Neural cell (in vitro differentiated cells): ENCODE measurements around the gene ADORA2B. TPM values are rescaled to one million over a fixed set of nuclear protein-coding genes. Genes with fewer than 3 reads are reported as not detected.
A peak's percentile ranks its signal among the peaks of the same experiment; 100 is the strongest.

Source experiments
- H2AFZ ChIP-seq: fragments of 200-600, 300-800 bp; sonication (generic), shearing (Covaris generic); 2 replicates; pipeline ENCODE4 v1.6.0; 2014; ENCODE audit warnings: low read depth, mild to moderate bottlenecking, antibody characterized with exemption, low read length, moderate library complexity
- H3F3A ChIP-seq: fragments of 200-600 bp; shearing (Covaris generic); 2 replicates; pipeline ENCODE4 v1.6.1; 2016; ENCODE audit warnings: mild to moderate bottlenecking, moderate library complexity, mixed read lengths, antibody characterized with exemption, low read length; ENCODE audit not compliant: insufficient read depth, poor library complexity, severe bottlenecking
- H3K27ac ChIP-seq: fragments of 200-600, 300-800 bp; sonication (generic), shearing (Covaris generic); 2 replicates; pipeline ENCODE4 v1.5.1; 2014; ENCODE audit warnings: mild to moderate bottlenecking, low read length, moderate library complexity
- H3K27me3 ChIP-seq: fragments of 300-800, 200-600 bp; sonication (generic), shearing (Covaris generic); 2 replicates; pipeline ENCODE4 v1.6.0; 2014; ENCODE audit warnings: mild to moderate bottlenecking, low read depth, low read length, moderate library complexity; ENCODE audit not compliant: insufficient read depth
- H3K36me3 ChIP-seq: fragments of 300-800, 200-600 bp; sonication (generic), shearing (Covaris generic); 2 replicates; pipeline ENCODE4 v1.5.1; 2014; ENCODE audit warnings: mild to moderate bottlenecking, antibody characterized with exemption, low read length, moderate library complexity; ENCODE audit not compliant: insufficient read depth
- H3K4me2 ChIP-seq: fragments of 300-800, 200-600 bp; sonication (generic), shearing (Covaris generic); 2 replicates; pipeline ENCODE4 v1.6.0; 2014; ENCODE audit warnings: mild to moderate bottlenecking, low read length
- H3K4me3 ChIP-seq: fragments of 300-800, 200-600 bp; sonication (generic), shearing (Covaris generic); 2 replicates; pipeline ENCODE4 v1.5.1; 2014; ENCODE audit warnings: mild to moderate bottlenecking, low read length, moderate library complexity
- H3K79me2 ChIP-seq: fragments of 200-600 bp; shearing (Covaris generic); replicated peaks from 2 replicates; pipeline ENCODE4 v1.6.0; 2014; ENCODE audit warnings: mild to moderate bottlenecking, low read length, moderate library complexity; ENCODE audit not compliant: insufficient read depth
- H3K9ac ChIP-seq: fragments of 300-800, 200-600 bp; sonication (generic), shearing (Covaris generic); 2 replicates; pipeline ENCODE4 v1.6.1; 2016; ENCODE audit warnings: mild to moderate bottlenecking, low read length, mixed read lengths
- H3K9me2 ChIP-seq: fragments of 200-600 bp; shearing (Covaris generic); 2 replicates; pipeline ENCODE4 v1.6.1; 2016; ENCODE audit warnings: mild to moderate bottlenecking, low read length, mixed read lengths; ENCODE audit not compliant: insufficient read depth
- H3K9me3 ChIP-seq: fragments of 200-600, 300-800 bp; sonication (generic), shearing (Covaris generic); 2 replicates; pipeline ENCODE4 v1.6.1; 2016; ENCODE audit warnings: mild to moderate bottlenecking, mixed run types, low read length, moderate library complexity, mixed read lengths
- H4K20me1 ChIP-seq: fragments of 200-600 bp; shearing (Covaris generic); 2 replicates; pipeline ENCODE4 v1.6.1; 2016; ENCODE audit warnings: mild to moderate bottlenecking, mixed run types; ENCODE audit not compliant: insufficient read depth
- CTCF ChIP-seq: fragments of 450-650 bp; IDR thresholded peaks from 2 replicates; pipeline ENCODE4 v1.5.1; 2014; ENCODE audit warnings: antibody characterized with exemption, mild to moderate bottlenecking, moderate library complexity; ENCODE audit not compliant: poor library complexity, severe bottlenecking
- EP300 ChIP-seq: fragments of 450-650 bp; conservative IDR thresholded peaks from 2 replicates; pipeline ENCODE4 v1.6.1; 2014; ENCODE audit warnings: antibody characterized with exemption, mild to moderate bottlenecking, moderate library complexity; ENCODE audit not compliant: poor library complexity, severe bottlenecking
- EZH2 ChIP-seq: fragments of 200-600, 300-800 bp; shearing (Covaris generic), sonication (generic); IDR thresholded peaks from 2 replicates; pipeline ENCODE4 v1.6.1; 2014; ENCODE audit warnings: antibody characterized with exemption, low read length, borderline replicate concordance, mild to moderate bottlenecking; ENCODE audit not compliant: insufficient read depth, poor library complexity, severe bottlenecking
- MXI1 ChIP-seq: fragments of 450-650 bp; conservative IDR thresholded peaks from 2 replicates; pipeline ENCODE4 v1.6.1; 2014; ENCODE audit warnings: antibody characterized with exemption, mild to moderate bottlenecking; ENCODE audit not compliant: poor library complexity, severe bottlenecking
- POLR2AphosphoS5 ChIP-seq: IDR thresholded peaks from 2 replicates; pipeline ENCODE4 v1.6.1; 2012
- RAD21 ChIP-seq: fragments of 450-650 bp; conservative IDR thresholded peaks from 2 replicates; pipeline ENCODE4 v1.6.1; 2014; ENCODE audit warnings: antibody characterized with exemption, mild to moderate bottlenecking, moderate library complexity
- REST ChIP-seq: IDR thresholded peaks from 2 replicates; pipeline ENCODE4 v1.6.1; 2012; ENCODE audit warnings: borderline replicate concordance
- SMC3 ChIP-seq: fragments of 450-650 bp; conservative IDR thresholded peaks from 2 replicates; pipeline ENCODE4 v1.6.1; 2014; ENCODE audit warnings: antibody characterized with exemption, mild to moderate bottlenecking, moderate library complexity; ENCODE audit not compliant: poor library complexity
- TAF1 ChIP-seq: IDR thresholded peaks from 2 replicates; pipeline ENCODE4 v1.6.1; 2012; ENCODE audit warnings: low read depth
- polyA plus RNA-seq: library from polyadenylated mRNA; depleted of rRNA; stranded (reverse); fragments of >200 nt; gene quantifications from 2 replicates; pipeline ENCODE4 v1.2.3, GENCODE V29; 2014

The ADORA2B gene
- polyA plus RNA-seq, 1 donor from 2014 or later: 0.78 TPM

- Histone ChIP-seq H2AFZ (no peak overlapping the region), H3F3A (no peaks in the 10 kb centered on the region), H3K4me2 (peak overlapping the region; percentile 65), H4K20me1 (no peaks in the 10 kb centered on the region), H3K4me3 (peak overlapping the region; percentile 94), H3K9ac (peak overlapping the region; percentile 97), H3K36me3 (peaks cover 16% of the 10 kb centered on the region), H3K27me3 (no peaks in the 10 kb centered on the region), H3K27ac (no peak overlapping the region), H3K79me2 (peaks cover 19% of the 10 kb centered on the region), H3K9me3 (no peaks in the 10 kb centered on the region), H3K9me2 (no peaks in the 10 kb centered on the region)
- TF ChIP-seq EZH2 (no peak), MXI1 (no peak), CTCF (no peak), REST (no peak), EP300 (no peak), RAD21 (no peak), POLR2AphosphoS5 (no peak), TAF1 (no peak), SMC3 (no peak)
These were observed 56.4 kb downstream of the ADORA2B start for GRCh38 chr17:16001226-16001897.

- Histone ChIP-seq H3K9me3 (no peaks in the 10 kb centered on the region), H3K9ac (no peak overlapping the region), H3K4me3 (no peak overlapping the region), H4K20me1 (no peaks in the 10 kb centered on the region), H3K27ac (no peak overlapping the region), H3K4me2 (no peak overlapping the region), H3F3A (no peaks in the 10 kb centered on the region), H2AFZ (no peak overlapping the region), H3K79me2 (peaks cover 19% of the 10 kb centered on the region), H3K27me3 (no peaks in the 10 kb centered on the region), H3K36me3 (peaks cover 22% of the 10 kb centered on the region), H3K9me2 (no peaks in the 10 kb centered on the region)
- TF ChIP-seq EP300: no peak
These were observed 57.9 kb downstream of the ADORA2B start for GRCh38 chr17:16002708-16003260.
